Prostate gland (tissue), 2 donors: ENCODE measurements around the gene LRRC18. TPM values are rescaled to one million over a fixed set of nuclear protein-coding genes. Genes with fewer than 3 reads are reported as not detected.

Experiments used
- DNase-seq: peaks from one replicate; pipeline ENCODE4 v3.0.0-alpha.2; 2019; ENCODE audit warnings: low spot score
- H3K27ac ChIP-seq, 2 donors: fragments of 200-600 bp; sonication (generic); 2 replicates each; pipeline ENCODE4 v1.5.1; 2017 to 2019
- H3K27me3 ChIP-seq: fragments of 200-600 bp; sonication (generic); replicated peaks from 2 replicates; pipeline ENCODE4 v1.5.1; 2019; ENCODE audit not compliant: insufficient read depth
- H3K36me3 ChIP-seq, 2 donors: fragments of 200-600 bp; sonication (generic); 1 replicate in 1 of 2; 2 replicates in 1 of 2; pipeline versions ENCODE4 v1.5.1 to v1.8.1; 2017 to 2019
- H3K4me1 ChIP-seq: fragments of 200-600 bp; sonication (generic); replicated peaks from 2 replicates; pipeline ENCODE4 v1.5.1; 2019
- H3K4me3 ChIP-seq, 2 donors: fragments of 200-600 bp; sonication (generic); 2 replicates each; pipeline ENCODE4 v1.5.1; 2017 to 2019
- H3K9me3 ChIP-seq: fragments of 200-600 bp; sonication (generic); 2 replicates; pipeline ENCODE4 v1.5.1; 2017
- POLR2A ChIP-seq: fragments of 450-650 bp; IDR thresholded peaks from one replicate; pipeline ENCODE4 v1.6.1; 2016; ENCODE audit warnings: antibody characterized with exemption, mild to moderate bottlenecking
- POLR2AphosphoS5 ChIP-seq: sonication (generic); formaldehyde crosslinking; IDR thresholded peaks from one replicate; pipeline ENCODE4 v1.6.1; 2017; ENCODE audit warnings: antibody characterized with exemption
- WGBS: methylation state at CpG from one replicate; pipeline ENCODE4 v1.1.5; 2018; 5-methylcytosine and 5-hydroxymethylcytosine counted together
- intact Hi-C: fragments of 100-400 bp; cut with DNase I; formaldehyde crosslinking; loops from one replicate; pipeline ENCODE4 v1.14.2; 2022
- total RNA-seq, 2 donors: library from RNA; depleted of rRNA; stranded (reverse); fragments of >200 nt; gene quantifications; one replicate each; pipeline ENCODE4 v1.1.0, GENCODE V29; 2016
- TF ChIP-seq, protein P1 (sequence below), 4 experiments: fragments of 200-600 bp in 2 of 4; fragments of 450-650 bp in 2 of 4; sonication (generic) in 2 of 4; IDR thresholded peaks; 1 replicate in 3 of 4; 2 replicates in 1 of 4; pipeline ENCODE4 v1.5.1; 2016 to 2019; ENCODE audit warnings: antibody characterized with exemption in 4 of 4, mild to moderate bottlenecking in 2 of 4, moderate library complexity in 2 of 4

Gene LRRC18
- total RNA-seq, 2 donors from 2014 or later, result 2.6 TPM; not detected in 1

DNA sequence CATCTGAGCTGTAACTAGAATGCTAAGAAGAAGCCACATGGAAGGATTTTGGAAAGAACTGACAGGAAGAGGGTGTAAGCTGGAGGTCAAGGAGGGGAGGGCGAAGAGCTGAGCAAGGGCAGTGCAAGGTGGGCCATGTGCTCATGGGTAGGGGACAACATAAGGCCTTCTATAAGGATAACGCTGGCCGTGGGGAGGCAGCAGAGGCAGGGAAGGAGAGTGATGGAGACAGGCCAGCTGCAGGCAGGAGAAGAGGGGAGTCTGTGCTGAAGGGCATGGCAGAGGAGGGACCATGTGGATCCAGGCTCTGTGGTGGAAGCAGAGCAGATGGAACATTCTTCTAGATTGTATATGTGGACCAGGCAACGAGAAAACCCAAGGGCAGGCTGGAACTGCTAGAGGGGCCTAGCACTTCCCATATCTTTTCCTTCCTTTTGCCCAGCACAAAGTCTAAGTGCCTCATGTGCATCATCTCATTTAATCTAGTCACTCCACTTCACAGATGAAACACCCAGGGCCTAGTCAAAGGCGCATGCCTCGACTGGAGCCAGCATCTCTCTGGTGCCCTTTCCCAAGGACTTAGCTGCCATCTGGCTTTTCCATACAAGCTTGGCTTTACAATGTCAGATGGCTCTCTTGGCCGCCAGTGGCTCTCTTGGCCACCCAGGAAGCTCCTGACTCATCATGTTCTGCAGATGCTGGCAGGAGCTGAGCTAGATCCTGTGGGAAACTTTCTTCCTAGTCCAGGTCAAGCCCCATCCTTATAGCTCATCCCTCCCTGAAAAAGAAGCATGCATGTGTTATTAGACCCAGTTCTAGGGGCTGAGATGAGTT lies 6.6 kb downstream of the LRRC18 start:
- intact Hi-C loops, result no loop called here
- no peaks in the 10 kb centered on the region for H3K27me3 ChIP-seq
- no peak overlapping the region for H3K4me3 ChIP-seq
- H3K27ac ChIP-seq, result no peak overlapping the region
- no peak for TF ChIP-seq POLR2AphosphoS5
- TF ChIP-seq POLR2A, result no peak
- DNase-seq, result no peak
- WGBS, result 96% methylated on average over 7 of the region's 7 CpGs
- H3K36me3 ChIP-seq, result no peaks in the 10 kb centered on the region
- no peaks in the 10 kb centered on the region for H3K9me3 ChIP-seq
- no peaks in the 10 kb centered on the region for H3K4me1 ChIP-seq

- H3K4me1 ChIP-seq, result no peaks in the 10 kb centered on the region
- no peaks in the 10 kb centered on the region for H3K36me3 ChIP-seq
- no peaks in the 10 kb centered on the region for H3K9me3 ChIP-seq
- H3K27ac ChIP-seq, result no peak overlapping the region
- no peak for DNase-seq
- no peak overlapping the region for H3K4me3 ChIP-seq
- WGBS, result 70% methylated on average over 4 of the region's 4 CpGs
- TF ChIP-seq POLR2AphosphoS5 (no peak), POLR2A (no peak)
- TF ChIP-seq, protein P1, sequence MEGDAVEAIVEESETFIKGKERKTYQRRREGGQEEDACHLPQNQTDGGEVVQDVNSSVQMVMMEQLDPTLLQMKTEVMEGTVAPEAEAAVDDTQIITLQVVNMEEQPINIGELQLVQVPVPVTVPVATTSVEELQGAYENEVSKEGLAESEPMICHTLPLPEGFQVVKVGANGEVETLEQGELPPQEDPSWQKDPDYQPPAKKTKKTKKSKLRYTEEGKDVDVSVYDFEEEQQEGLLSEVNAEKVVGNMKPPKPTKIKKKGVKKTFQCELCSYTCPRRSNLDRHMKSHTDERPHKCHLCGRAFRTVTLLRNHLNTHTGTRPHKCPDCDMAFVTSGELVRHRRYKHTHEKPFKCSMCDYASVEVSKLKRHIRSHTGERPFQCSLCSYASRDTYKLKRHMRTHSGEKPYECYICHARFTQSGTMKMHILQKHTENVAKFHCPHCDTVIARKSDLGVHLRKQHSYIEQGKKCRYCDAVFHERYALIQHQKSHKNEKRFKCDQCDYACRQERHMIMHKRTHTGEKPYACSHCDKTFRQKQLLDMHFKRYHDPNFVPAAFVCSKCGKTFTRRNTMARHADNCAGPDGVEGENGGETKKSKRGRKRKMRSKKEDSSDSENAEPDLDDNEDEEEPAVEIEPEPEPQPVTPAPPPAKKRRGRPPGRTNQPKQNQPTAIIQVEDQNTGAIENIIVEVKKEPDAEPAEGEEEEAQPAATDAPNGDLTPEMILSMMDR (IDR thresholded peaks at IDR 0.05), result no peak
- H3K27me3 ChIP-seq, result no peaks in the 10 kb centered on the region
- intact Hi-C loops, result no loop called here
Measured at GRCh38 chr10:48931188-48931587, 8.5 kb downstream of the LRRC18 start.

DNA sequence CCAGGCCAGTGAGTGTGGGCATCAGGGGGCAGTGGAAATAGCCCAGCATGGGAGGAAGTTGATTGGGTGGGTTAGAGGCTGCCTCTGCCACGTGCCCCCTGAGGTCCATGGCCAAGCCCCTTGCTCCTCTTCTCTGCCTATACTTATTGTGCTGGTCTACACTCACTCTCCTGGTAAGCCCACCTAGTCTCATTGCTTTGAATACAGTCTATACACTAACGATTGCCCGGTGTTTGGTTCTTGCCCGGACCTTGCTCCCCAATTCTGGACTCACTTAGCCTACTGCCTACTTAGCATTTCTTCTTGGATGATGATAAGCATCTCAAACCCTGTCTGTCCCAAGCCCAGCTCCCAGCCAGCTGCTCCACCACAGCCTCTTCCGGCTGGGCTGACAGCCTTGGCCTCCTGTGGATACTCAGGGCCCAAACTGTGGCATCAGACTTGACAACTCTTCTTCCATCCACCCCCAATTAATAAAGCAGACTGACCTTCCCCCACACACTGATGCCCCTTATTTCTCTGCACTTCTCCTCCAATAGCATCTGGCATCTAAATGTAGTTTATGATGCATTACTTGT lies 10.1 kb downstream of the LRRC18 start:
- intact Hi-C loops, result no loop called here
- WGBS, result 74% methylated on average over 5 of the region's 5 CpGs
- Histone ChIP-seq H3K9me3 (no peaks in the 10 kb centered on the region), H3K4me3 (no peak overlapping the region), H3K27me3 (no peaks in the 10 kb centered on the region), H3K27ac (no peak overlapping the region), H3K36me3 (no peaks in the 10 kb centered on the region), H3K4me1 (no peaks in the 10 kb centered on the region)
- no peak for DNase-seq
- TF ChIP-seq POLR2AphosphoS5, result no peak
- TF ChIP-seq POLR2A, result no peak
- TF ChIP-seq, protein P1 (IDR thresholded peaks at IDR 0.05), result no peak

- no peaks in the 10 kb centered on the region for H3K9me3 ChIP-seq
- H3K27me3 ChIP-seq, result no peaks in the 10 kb centered on the region
- 78% methylated on average over 13 of the region's 13 CpGs for WGBS
- intact Hi-C loops, result no loop called here
- TF ChIP-seq POLR2AphosphoS5, result no peak
- TF ChIP-seq, protein P1 (IDR thresholded peaks at IDR 0.05), result no peak
- no peak for TF ChIP-seq POLR2A
- no peaks in the 10 kb centered on the region for H3K4me1 ChIP-seq
- H3K4me3 ChIP-seq, result no peak overlapping the region
- no peak for DNase-seq
- H3K36me3 ChIP-seq, result no peaks in the 10 kb centered on the region
- H3K27ac ChIP-seq, result no peak overlapping the region
Measured at GRCh38 chr10:48926764-48927540, 12.7 kb downstream of the LRRC18 start.

- H3K4me1 ChIP-seq, result no peaks in the 10 kb centered on the region
- no peak for DNase-seq
- intact Hi-C loops, result no loop called here
- no peaks in the 10 kb centered on the region for H3K27me3 ChIP-seq
- no peak overlapping the region for H3K4me3 ChIP-seq
- no peaks in the 10 kb centered on the region for H3K9me3 ChIP-seq
- TF ChIP-seq, protein P1 (IDR thresholded peaks at IDR 0.05), result no peak
- TF ChIP-seq POLR2AphosphoS5, result no peak
- TF ChIP-seq POLR2A, result no peak
- H3K36me3 ChIP-seq, result no peaks in the 10 kb centered on the region
- H3K27ac ChIP-seq, result no peak overlapping the region
- 89% methylated on average over 1 of the region's 1 CpG for WGBS
Measured at GRCh38 chr10:48926255-48926654, 13.4 kb downstream of the LRRC18 start.
